Measurements from ENCODE around the gene SH3BP1.

- no peak for TF ChIP-seq POLR2A (IDR thresholded peaks at IDR 0.05)
- TF ChIP-seq EP300 (IDR thresholded peaks at IDR 0.05), result no peak
Measured at GRCh38 chr22:37618674-37619073, 20.8 kb upstream of the SH3BP1 start.

Measured in gastroesophageal sphincter (tissue), 2 donors.